Measurements from ENCODE around the gene ADRB1. TPM values are rescaled to one million over a fixed set of nuclear protein-coding genes. Genes with fewer than 3 reads are reported as not detected.
A peak's percentile ranks its signal among the peaks of the same experiment; 100 is the strongest.

Gene ADRB1
- total RNA-seq, 1 donor from 2014 or later: 0.07 TPM

- Mint-ChIP-seq H3K36me3 (ENCODE audit: low read depth) (no peaks in the 10 kb centered on the region), H3K27me3 (ENCODE audit: low read depth) (no peaks in the 10 kb centered on the region), H3K4me3 (ENCODE audit: unreplicated experiment) (no peak overlapping the region), H3K9me3 (ENCODE audit: low read depth) (no peaks in the 10 kb centered on the region), H3K4me1 (ENCODE audit: low read depth) (no peaks in the 10 kb centered on the region), H3K27ac (ENCODE audit: unreplicated experiment) (no peak overlapping the region)
- no peak for TF ChIP-seq CTCF (IDR thresholded peaks at IDR 0.05)
- no peak for DNase-seq (ENCODE audit: low spot score)
Observed at GRCh38 chr10:114084215-114084614, 40.5 kb downstream of the ADRB1 start.

- Mint-ChIP-seq H3K36me3 (ENCODE audit: low read depth) (no peaks in the 10 kb centered on the region), H3K4me1 (ENCODE audit: low read depth) (no peaks in the 10 kb centered on the region), H3K27ac (ENCODE audit: unreplicated experiment) (no peak overlapping the region), H3K27me3 (ENCODE audit: low read depth) (no peaks in the 10 kb centered on the region), H3K9me3 (ENCODE audit: low read depth) (no peaks in the 10 kb centered on the region), H3K4me3 (ENCODE audit: unreplicated experiment) (no peak overlapping the region)
- DNase-seq (ENCODE audit: low spot score): no peak
- peak; percentile 16 for TF ChIP-seq CTCF (IDR thresholded peaks at IDR 0.05)
Observed at GRCh38 chr10:114087255-114087654, 43.6 kb downstream of the ADRB1 start.

GRCh38 chr10:114087655-114088054 is 44.0 kb downstream of the ADRB1 start:
- Mint-ChIP-seq H3K4me1 (ENCODE audit: low read depth) (no peaks in the 10 kb centered on the region), H3K27ac (ENCODE audit: unreplicated experiment) (no peak overlapping the region), H3K9me3 (ENCODE audit: low read depth) (no peaks in the 10 kb centered on the region), H3K27me3 (ENCODE audit: low read depth) (no peaks in the 10 kb centered on the region), H3K36me3 (ENCODE audit: low read depth) (no peaks in the 10 kb centered on the region), H3K4me3 (ENCODE audit: unreplicated experiment) (no peak overlapping the region)
- DNase-seq (ENCODE audit: low spot score): no peak
- TF ChIP-seq CTCF (IDR thresholded peaks at IDR 0.05): no peak

- Mint-ChIP-seq H3K27me3 (ENCODE audit: low read depth) (no peaks in the 10 kb centered on the region), H3K4me3 (ENCODE audit: unreplicated experiment) (no peak overlapping the region), H3K36me3 (ENCODE audit: low read depth) (no peaks in the 10 kb centered on the region), H3K4me1 (ENCODE audit: low read depth) (no peaks in the 10 kb centered on the region), H3K27ac (ENCODE audit: unreplicated experiment) (no peak overlapping the region), H3K9me3 (ENCODE audit: low read depth) (peaks cover 3% of the 10 kb centered on the region)
- no peak for TF ChIP-seq CTCF (IDR thresholded peaks at IDR 0.05)
- DNase-seq (ENCODE audit: low spot score): no peak
Observed at GRCh38 chr10:114094795-114095194, 51.1 kb downstream of the ADRB1 start.

GRCh38 chr10:114095559-114096337 is 52.1 kb downstream of the ADRB1 start:
- H3K27ac Mint-ChIP-seq (ENCODE audit: unreplicated experiment): no peak overlapping the region
- no peak for DNase-seq (ENCODE audit: low spot score)
- H3K9me3 Mint-ChIP-seq (ENCODE audit: low read depth): peaks cover 3% of the 10 kb centered on the region
- no peak overlapping the region for H3K4me3 Mint-ChIP-seq (ENCODE audit: unreplicated experiment)
- no peaks in the 10 kb centered on the region for H3K36me3 Mint-ChIP-seq (ENCODE audit: low read depth)
- no peak for TF ChIP-seq CTCF (IDR thresholded peaks at IDR 0.05)
- peaks cover 4% of the 10 kb centered on the region for H3K4me1 Mint-ChIP-seq (ENCODE audit: low read depth)
- no peaks in the 10 kb centered on the region for H3K27me3 Mint-ChIP-seq (ENCODE audit: low read depth)

Other genes with a start within 250 kb of the ADRB1 start
- gene DCLRE1A, start 189.8 kb upstream of the ADRB1 start, total RNA-seq: 5.7 to 7.0 TPM (median 6.3 TPM) in 3 replicates
- 26.3 to 47.2 TPM (median 29.2 TPM) in 3 replicates for gene NHLRC2, start 189.2 kb upstream of the ADRB1 start, total RNA-seq
- 19.2 to 26.8 TPM (median 20.4 TPM) in 3 replicates for gene CCDC186, start 130.3 kb downstream of the ADRB1 start, total RNA-seq
- gene TDRD1, start 135.5 kb downstream of the ADRB1 start, total RNA-seq: not detected in 3 replicates
- not detected in 3 replicates for gene VWA2, start 195.4 kb downstream of the ADRB1 start, total RNA-seq